DND-41 (cell line): ENCODE data around the gene FBL.

ENCODE experiments used
- EZH2 ChIP-seq: IDR thresholded peaks from 3 replicates; pipeline ENCODE4 v1.6.1; 2012; ENCODE audit warnings: borderline replicate concordance, low read depth, mild to moderate bottlenecking, moderate library complexity, low read length, inconsistent platforms; ENCODE audit not compliant: severe bottlenecking
- TF ChIP-seq, protein P1 (sequence below): IDR thresholded peaks from 2 replicates; pipeline ENCODE4 v1.5.1; 2012; ENCODE audit warnings: borderline replicate concordance, low read length, moderate library complexity, mild to moderate bottlenecking; ENCODE audit not compliant: poor library complexity, severe bottlenecking; ENCODE audit errors: extremely low read depth

DNA sequence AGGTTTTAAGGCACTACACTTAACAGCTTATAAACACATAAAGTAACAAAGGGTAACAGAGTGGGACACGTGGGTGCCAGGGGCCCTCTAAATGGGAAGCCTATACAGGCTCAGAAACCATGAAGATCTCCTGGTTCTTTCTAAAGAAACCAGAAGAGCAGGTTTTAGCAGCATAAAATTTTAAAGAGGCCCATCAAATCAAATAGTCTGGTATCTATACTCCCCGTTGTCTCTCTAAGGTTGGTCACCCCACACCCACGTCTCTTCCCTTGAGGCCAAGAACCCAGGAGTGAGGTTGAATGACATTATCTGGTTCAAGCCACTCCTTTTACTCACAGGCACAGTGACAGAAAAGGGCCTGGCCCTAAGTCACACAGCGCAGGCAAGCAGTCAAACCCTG is 7.6 kb downstream of the FBL start:
- TF ChIP-seq, protein P1, sequence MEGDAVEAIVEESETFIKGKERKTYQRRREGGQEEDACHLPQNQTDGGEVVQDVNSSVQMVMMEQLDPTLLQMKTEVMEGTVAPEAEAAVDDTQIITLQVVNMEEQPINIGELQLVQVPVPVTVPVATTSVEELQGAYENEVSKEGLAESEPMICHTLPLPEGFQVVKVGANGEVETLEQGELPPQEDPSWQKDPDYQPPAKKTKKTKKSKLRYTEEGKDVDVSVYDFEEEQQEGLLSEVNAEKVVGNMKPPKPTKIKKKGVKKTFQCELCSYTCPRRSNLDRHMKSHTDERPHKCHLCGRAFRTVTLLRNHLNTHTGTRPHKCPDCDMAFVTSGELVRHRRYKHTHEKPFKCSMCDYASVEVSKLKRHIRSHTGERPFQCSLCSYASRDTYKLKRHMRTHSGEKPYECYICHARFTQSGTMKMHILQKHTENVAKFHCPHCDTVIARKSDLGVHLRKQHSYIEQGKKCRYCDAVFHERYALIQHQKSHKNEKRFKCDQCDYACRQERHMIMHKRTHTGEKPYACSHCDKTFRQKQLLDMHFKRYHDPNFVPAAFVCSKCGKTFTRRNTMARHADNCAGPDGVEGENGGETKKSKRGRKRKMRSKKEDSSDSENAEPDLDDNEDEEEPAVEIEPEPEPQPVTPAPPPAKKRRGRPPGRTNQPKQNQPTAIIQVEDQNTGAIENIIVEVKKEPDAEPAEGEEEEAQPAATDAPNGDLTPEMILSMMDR, result no peak
- no peak for TF ChIP-seq EZH2
